Uterus (tissue), 4 donors: Measurements from ENCODE around the gene ONECUT3. TPM values are rescaled to one million over a fixed set of nuclear protein-coding genes. Genes with fewer than 3 reads are reported as not detected.

Experiments
- DNase-seq, 2 donors: peaks; one replicate each; pipeline ENCODE4 v3.0.0-alpha.2; 2019 to 2020
- H3K27ac ChIP-seq, 2 donors: fragments of 200-600 bp; sonication (generic); 1 replicate in 1 of 2; 2 replicates in 1 of 2; pipeline ENCODE4 v1.5.1; 2016 to 2018
- H3K27me3 ChIP-seq, 2 donors: fragments of 200-600 bp; sonication (generic); one replicate each; pipeline ENCODE4 v1.5.1; 2018 to 2019; ENCODE audit warnings: control low read depth in 1 of 2
- H3K36me3 ChIP-seq, 2 donors: fragments of 200-600 bp; sonication (generic); one replicate each; pipeline ENCODE4 v1.5.1; 2019; ENCODE audit warnings: control low read depth in 1 of 2
- H3K4me1 ChIP-seq, 2 donors: fragments of 200-600 bp; sonication (generic); one replicate each; pipeline ENCODE4 v1.5.1; 2018 to 2019; ENCODE audit warnings: control low read depth in 1 of 2
- H3K4me3 ChIP-seq, 2 donors: fragments of 200-600 bp; sonication (generic); 1 replicate in 1 of 2; 2 replicates in 1 of 2; pipeline ENCODE4 v1.5.1; 2018 to 2019; ENCODE audit warnings: mild to moderate bottlenecking in 1 of 2
- H3K9me3 ChIP-seq, 2 donors: fragments of 200-600 bp; sonication (generic); one replicate each; pipeline ENCODE4 v1.5.1; 2019; ENCODE audit warnings: control low read depth in 1 of 2
- POLR2A ChIP-seq, 2 donors: fragments of 450-650 bp; IDR thresholded peaks; one replicate each; pipeline ENCODE4 v1.6.1; 2016; ENCODE audit warnings: antibody characterized with exemption in 2 of 2, mild to moderate bottlenecking in 1 of 2, moderate library complexity in 1 of 2
- intact Hi-C: fragments of 100-400 bp; cut with DNase I; formaldehyde crosslinking; loops from one replicate; pipeline ENCODE4 v1.15.1; 2023; ENCODE audit warnings: low total_unique reads
- total RNA-seq, 4 donors: library from RNA; depleted of rRNA in 3 of 4; stranded (reverse); fragments of >200 nt in 3 of 4; gene quantifications; one replicate each; pipeline versions ENCODE4 v1.1.0 to v1.2.4, GENCODE V29; 2014 to 2023
- TF ChIP-seq, protein P1 (sequence below), 4 experiments: fragments of 200-600 bp in 2 of 4; fragments of 450-650 bp in 2 of 4; sonication (generic) in 2 of 4; IDR thresholded peaks; one replicate each; pipeline ENCODE4 v1.5.1; 2016 to 2019; ENCODE audit warnings: antibody characterized with exemption in 4 of 4, mild to moderate bottlenecking in 2 of 4, moderate library complexity in 1 of 4
- donor health status: DM: yes; HTN: yes; CAD: no.

Gene ONECUT3
- total RNA-seq, 4 donors from 2014 or later = not detected

DNA sequence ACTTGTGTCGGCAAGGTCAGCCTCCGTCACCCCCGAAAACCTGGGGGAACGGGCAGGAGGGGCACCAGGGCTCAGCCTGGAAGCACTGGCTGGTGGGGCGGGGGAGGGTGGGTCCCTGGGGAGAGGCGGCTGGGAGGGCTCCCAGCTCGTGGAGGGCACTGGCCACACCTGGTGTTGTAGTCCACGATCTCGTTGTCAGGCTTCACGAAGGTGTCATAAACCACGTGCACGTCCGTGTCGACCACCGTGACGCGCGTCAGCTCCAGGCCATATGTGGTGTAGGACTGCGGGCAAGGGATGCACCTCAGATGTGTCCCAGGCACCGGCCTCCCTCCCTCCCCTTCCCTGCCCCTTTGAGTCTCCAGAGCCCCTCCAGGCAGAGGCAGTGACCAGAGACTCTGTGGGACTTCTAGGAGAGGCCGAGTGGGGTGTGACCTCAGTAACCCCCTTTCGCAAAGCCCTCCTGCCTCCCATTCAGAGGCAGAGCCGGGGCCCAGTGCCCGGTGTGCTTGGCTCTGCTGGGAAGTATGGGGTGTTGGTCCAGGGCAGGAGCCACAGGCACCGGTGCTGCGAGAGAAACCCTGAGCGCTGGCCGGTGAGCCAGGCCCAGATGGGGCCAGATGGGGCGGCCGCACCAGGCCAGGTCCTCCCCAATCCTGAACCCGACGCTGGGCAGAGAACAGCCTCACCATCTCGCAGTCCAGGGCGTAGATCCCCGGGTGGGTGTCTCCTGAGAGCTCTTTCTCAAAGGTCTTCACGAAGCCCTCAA is 63.4 kb downstream of the ONECUT3 start:
- no peak for DNase-seq
- TF ChIP-seq POLR2A (IDR thresholded peaks at IDR 0.05) = no peak
- TF ChIP-seq, protein P1, sequence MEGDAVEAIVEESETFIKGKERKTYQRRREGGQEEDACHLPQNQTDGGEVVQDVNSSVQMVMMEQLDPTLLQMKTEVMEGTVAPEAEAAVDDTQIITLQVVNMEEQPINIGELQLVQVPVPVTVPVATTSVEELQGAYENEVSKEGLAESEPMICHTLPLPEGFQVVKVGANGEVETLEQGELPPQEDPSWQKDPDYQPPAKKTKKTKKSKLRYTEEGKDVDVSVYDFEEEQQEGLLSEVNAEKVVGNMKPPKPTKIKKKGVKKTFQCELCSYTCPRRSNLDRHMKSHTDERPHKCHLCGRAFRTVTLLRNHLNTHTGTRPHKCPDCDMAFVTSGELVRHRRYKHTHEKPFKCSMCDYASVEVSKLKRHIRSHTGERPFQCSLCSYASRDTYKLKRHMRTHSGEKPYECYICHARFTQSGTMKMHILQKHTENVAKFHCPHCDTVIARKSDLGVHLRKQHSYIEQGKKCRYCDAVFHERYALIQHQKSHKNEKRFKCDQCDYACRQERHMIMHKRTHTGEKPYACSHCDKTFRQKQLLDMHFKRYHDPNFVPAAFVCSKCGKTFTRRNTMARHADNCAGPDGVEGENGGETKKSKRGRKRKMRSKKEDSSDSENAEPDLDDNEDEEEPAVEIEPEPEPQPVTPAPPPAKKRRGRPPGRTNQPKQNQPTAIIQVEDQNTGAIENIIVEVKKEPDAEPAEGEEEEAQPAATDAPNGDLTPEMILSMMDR (IDR thresholded peaks at IDR 0.05) = no peak
- H3K27ac ChIP-seq = no peak overlapping the region
- H3K9me3 ChIP-seq = no peaks in the 10 kb centered on the region
- intact Hi-C loops = no loop called here
- H3K27me3 ChIP-seq = no peaks in the 10 kb centered on the region
- no peaks in the 10 kb centered on the region for H3K36me3 ChIP-seq
- H3K4me3 ChIP-seq = no peak overlapping the region
- peaks cover 0 to 16% of the 10 kb centered on the region in 2 donors for H3K4me1 ChIP-seq

- Histone ChIP-seq H3K27me3 (no peaks in the 10 kb centered on the region), H3K9me3 (no peaks in the 10 kb centered on the region), H3K36me3 (no peaks in the 10 kb centered on the region), H3K4me3 (no peak overlapping the region), H3K4me1 (peaks cover 0 to 8% of the 10 kb centered on the region in 2 donors), H3K27ac (no peak overlapping the region)
- DNase-seq = no peak
- TF ChIP-seq POLR2A (IDR thresholded peaks at IDR 0.05) = no peak
- TF ChIP-seq, protein P1 (IDR thresholded peaks at IDR 0.05) = no peak
- intact Hi-C loops = no loop called here
Observed at GRCh38 chr19:1817553-1818179, 64.4 kb downstream of the ONECUT3 start.

GRCh38 chr19:1818549-1819195 is 65.4 kb downstream of the ONECUT3 start:
- TF ChIP-seq, protein P1 (IDR thresholded peaks at IDR 0.05) = no peak
- TF ChIP-seq POLR2A (IDR thresholded peaks at IDR 0.05) = no peak
- H3K9me3 ChIP-seq = no peaks in the 10 kb centered on the region
- intact Hi-C loops = no loop called here
- H3K27me3 ChIP-seq = no peaks in the 10 kb centered on the region
- H3K4me3 ChIP-seq = no peak overlapping the region
- no peak for DNase-seq
- no peaks in the 10 kb centered on the region for H3K4me1 ChIP-seq
- no peak overlapping the region for H3K27ac ChIP-seq
- no peaks in the 10 kb centered on the region for H3K36me3 ChIP-seq

DNA sequence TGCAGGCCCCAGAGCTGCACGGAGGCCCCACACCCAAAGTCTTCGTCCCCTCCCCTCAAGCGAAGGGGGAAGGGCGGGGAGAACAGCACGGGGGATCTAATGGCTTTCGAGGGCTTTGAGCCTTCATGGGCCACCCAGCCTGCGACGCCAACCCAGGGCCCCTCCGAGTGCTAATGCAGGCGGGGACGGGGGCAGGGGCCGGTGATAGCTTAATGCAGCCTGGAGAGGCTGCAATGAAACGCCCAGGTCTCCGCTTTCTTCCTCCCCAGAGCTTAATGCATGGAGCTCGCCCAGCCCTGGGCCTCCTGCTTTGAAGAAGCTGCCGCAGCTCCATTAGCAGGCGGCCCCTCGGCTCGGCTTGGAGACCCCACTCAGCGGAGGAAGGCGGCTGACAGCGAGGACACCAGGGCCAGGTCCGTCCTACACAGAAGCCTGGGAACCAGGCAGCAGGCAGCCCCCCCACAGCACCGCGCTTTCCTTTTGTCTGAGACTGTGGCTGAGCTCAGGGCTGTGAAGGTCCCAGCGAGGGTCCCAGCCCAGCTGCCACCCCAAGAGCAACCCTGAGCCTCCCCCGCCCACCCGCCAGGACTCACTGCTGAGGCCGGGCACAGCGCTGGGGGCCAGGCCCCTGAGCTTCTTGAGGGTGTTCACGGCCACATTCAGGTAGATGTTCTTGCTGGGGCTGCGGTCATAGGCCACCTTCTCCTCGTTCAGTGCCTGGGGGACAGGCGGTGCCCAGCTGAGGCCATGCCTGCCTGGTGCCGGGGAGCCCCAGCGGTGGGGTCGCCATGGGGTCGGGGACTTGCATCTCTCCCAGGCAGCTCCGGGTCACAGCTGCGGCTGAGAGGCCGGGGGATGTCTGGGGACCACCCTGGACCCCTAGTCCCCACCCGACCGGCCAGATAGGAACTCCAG is 66.3 kb downstream of the ONECUT3 start:
- DNase-seq = no peak
- Histone ChIP-seq H3K4me3 (no peak overlapping the region), H3K27me3 (no peaks in the 10 kb centered on the region), H3K9me3 (no peaks in the 10 kb centered on the region), H3K4me1 (no peaks in the 10 kb centered on the region), H3K27ac (no peak overlapping the region), H3K36me3 (no peaks in the 10 kb centered on the region)
- intact Hi-C loops = loop anchor here (10.0 kb wide), 2 partner anchors 55 to 275 kb away; no protein-coding TSS in a partner anchor
- TF ChIP-seq, protein P1 (IDR thresholded peaks at IDR 0.05) = no peak
